Caco-2 (cell line): ENCODE data around the gene ZSCAN5B. TPM values are rescaled to one million over a fixed set of nuclear protein-coding genes. Genes with fewer than 3 reads are reported as not detected.

Experiments
- BruUV-seq: library from RNA; stranded (reverse); fragments of 400-500 nt; replicated peaks from 2 replicates; lab custom pipeline; 2021; lab: Mats Ljungman, UMichigan
- CTCF ChIA-PET: fragments of 300-600 bp; sonication (Branson Sonifier 250); formaldehyde crosslinking; loops from one replicate; lab custom pipeline; 2022; ENCODE audit warnings: antibody characterized with exemption; lab: Charles Lee
- POLR2A ChIA-PET: fragments of 300-600 bp; sonication (Branson Sonifier 250); formaldehyde crosslinking; loops from one replicate; lab custom pipeline; 2022; ENCODE audit warnings: antibody characterized with exemption; lab: Charles Lee
- DNase-seq, 2 experiments: peaks; one replicate each; pipeline versions ENCODE4 v3.0.0 to v3.0.0-alpha.2; 2020 to 2022
- H3K27me3 ChIP-seq: replicated peaks from 2 replicates; pipeline ENCODE4 v1.6.0; 2011; ENCODE audit warnings: low read length; ENCODE audit not compliant: control insufficient read depth, insufficient read depth
- H3K36me3 ChIP-seq: 2 replicates; pipeline ENCODE4 v1.5.1; 2011; ENCODE audit warnings: low read length; ENCODE audit not compliant: control insufficient read depth, insufficient read depth
- H3K4me1 ChIP-seq: fragments of 250-450 bp; sonication (Bioruptor Pico); 2 replicates; pipeline ENCODE4 v1.5.1; 2020; ENCODE audit warnings: mild to moderate bottlenecking
- H3K4me3 ChIP-seq: 2 replicates; pipeline ENCODE4 v1.5.1; 2011; ENCODE audit warnings: low read depth, mild to moderate bottlenecking, control low read depth, low read length
- H3K9me3 ChIP-seq: fragments of 250-450 bp; sonication (Bioruptor Pico); 2 replicates; pipeline ENCODE4 v1.5.1; 2020; ENCODE audit warnings: mild to moderate bottlenecking, moderate library complexity
- H3K27ac Mint-ChIP-seq: one replicate; pipeline ENCODE4 v1.8.0; 2022; ENCODE audit warnings: mixed read lengths; ENCODE audit not compliant: unreplicated experiment
- H3K27me3 Mint-ChIP-seq: one replicate; pipeline ENCODE4 v1.8.0; 2022; ENCODE audit warnings: mixed read lengths; ENCODE audit not compliant: insufficient read depth, unreplicated experiment
- H3K36me3 Mint-ChIP-seq: one replicate; pipeline ENCODE4 v1.8.0; 2022; ENCODE audit warnings: mild to moderate bottlenecking, mixed read lengths; ENCODE audit not compliant: insufficient read depth, unreplicated experiment
- H3K4me1 Mint-ChIP-seq: one replicate; pipeline ENCODE4 v1.8.0; 2022; ENCODE audit warnings: low read depth, mixed read lengths; ENCODE audit not compliant: unreplicated experiment
- H3K4me3 Mint-ChIP-seq: one replicate; pipeline ENCODE4 v1.8.0; 2022; ENCODE audit warnings: mild to moderate bottlenecking, moderate library complexity, mixed read lengths; ENCODE audit not compliant: unreplicated experiment
- H3K9me3 Mint-ChIP-seq: one replicate; pipeline ENCODE4 v1.8.0; 2022; ENCODE audit warnings: mixed read lengths; ENCODE audit not compliant: unreplicated experiment
- CTCF ChIP-seq, 2 experiments: fragments of 200-600 bp in 1 of 2; IDR thresholded peaks; 1 replicate in 1 of 2; 2 replicates in 1 of 2; pipeline versions ENCODE4 v1.5.1 to v1.8.0; 2011 to 2022; ENCODE audit warnings: antibody characterized with exemption in 1 of 2, control low read depth in 1 of 2, inconsistent platforms in 1 of 2, low read depth in 1 of 2, low read length in 1 of 2, mild to moderate bottlenecking in 1 of 2, moderate library complexity in 1 of 2; ENCODE audit not compliant: insufficient read depth in 1 of 2, severe bottlenecking in 1 of 2, unreplicated experiment in 1 of 2
- intact Hi-C: fragments of 100-400 bp; cut with micrococcal nuclease; formaldehyde crosslinking; loops from one replicate; pipeline ENCODE4 v1.10.0; 2022; ENCODE audit not compliant: unreplicated experiment
- total RNA-seq: library from RNA; stranded (reverse); gene quantifications from 2 replicates; pipeline ENCODE4 v1.2.3, GENCODE V29; 2022

The ZSCAN5B gene
- total RNA-seq, 1 experiment from 2014 or later = not detected

DNA sequence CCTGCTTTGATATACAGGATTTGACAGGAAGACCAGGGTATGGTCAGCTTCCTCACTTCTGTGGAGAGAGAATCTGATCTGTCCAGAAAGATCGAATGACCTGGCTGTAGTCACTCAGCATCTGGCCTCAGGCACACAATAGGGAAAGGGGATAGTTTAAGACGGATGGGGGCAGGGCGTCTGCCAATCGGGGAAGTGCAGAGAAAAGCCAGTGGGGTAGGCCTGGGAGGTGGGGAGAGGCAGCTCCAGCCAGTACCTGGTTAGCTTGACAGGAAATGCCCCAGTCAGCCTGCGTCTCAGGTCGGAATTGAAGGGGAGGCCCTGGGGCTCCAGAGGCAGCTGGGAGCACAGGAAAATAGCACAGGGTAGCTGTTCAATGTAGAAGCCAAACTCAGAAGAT, 44.1 kb downstream of the ZSCAN5B start:
- no peak overlapping the region for H3K4me3 Mint-ChIP-seq
- no peaks in the 10 kb centered on the region for H3K9me3 ChIP-seq
- H3K27ac Mint-ChIP-seq = peak overlapping the region; percentile 23
- H3K9me3 Mint-ChIP-seq = no peaks in the 10 kb centered on the region
- no peaks in the 10 kb centered on the region for H3K4me1 ChIP-seq
- ChIA-PET CTCF (no interaction called here), POLR2A (no interaction called here)
- no peak overlapping the region for H3K4me3 ChIP-seq
- peaks cover 3% of the 10 kb centered on the region for H3K36me3 ChIP-seq
- no peaks in the 10 kb centered on the region for H3K4me1 Mint-ChIP-seq
- H3K36me3 Mint-ChIP-seq = peaks cover 51% of the 10 kb centered on the region
- BruUV-seq = no TSS peak
- no peak for DNase-seq
- intact Hi-C loops = no loop called here
- no peaks in the 10 kb centered on the region for H3K27me3 ChIP-seq
- H3K27me3 Mint-ChIP-seq = no peaks in the 10 kb centered on the region
- TF ChIP-seq CTCF (IDR thresholded peaks at IDR 0.05; ENCODE audit: insufficient read depth in 1 of 2, low read depth in 1 of 2, low read length in 1 of 2, severe bottlenecking in 1 of 2, unreplicated experiment in 1 of 2) = no peak

- BruUV-seq = no TSS peak
- TF ChIP-seq CTCF (IDR thresholded peaks at IDR 0.05; ENCODE audit: insufficient read depth in 1 of 2, low read depth in 1 of 2, low read length in 1 of 2, severe bottlenecking in 1 of 2, unreplicated experiment in 1 of 2) = no peak
- Histone ChIP-seq H3K27me3 (no peaks in the 10 kb centered on the region), H3K9me3 (no peaks in the 10 kb centered on the region), H3K36me3 (peaks cover 6% of the 10 kb centered on the region), H3K4me3 (no peak overlapping the region), H3K4me1 (no peaks in the 10 kb centered on the region)
- Mint-ChIP-seq H3K27ac (no peak overlapping the region), H3K4me1 (no peaks in the 10 kb centered on the region), H3K9me3 (no peaks in the 10 kb centered on the region), H3K27me3 (no peaks in the 10 kb centered on the region), H3K4me3 (no peak overlapping the region), H3K36me3 (peaks cover 57% of the 10 kb centered on the region)
- DNase-seq = no peak
- ChIA-PET CTCF (no interaction called here), POLR2A (no interaction called here)
- intact Hi-C loops = no loop called here
Measured at GRCh38 chr19:56152644-56153043, 44.9 kb downstream of the ZSCAN5B start.

- H3K36me3 ChIP-seq = peaks cover 8% of the 10 kb centered on the region
Measured at GRCh38 chr19:56150358-56150757, 47.2 kb downstream of the ZSCAN5B start.

More at GRCh38 chr19:56150358-56150757, 47.2 kb downstream of the ZSCAN5B start:
- no peak for DNase-seq
- Histone ChIP-seq H3K9me3 (no peaks in the 10 kb centered on the region), H3K27me3 (no peaks in the 10 kb centered on the region), H3K4me3 (no peak overlapping the region), H3K4me1 (no peaks in the 10 kb centered on the region)
- Mint-ChIP-seq H3K27ac (no peak overlapping the region), H3K4me1 (no peaks in the 10 kb centered on the region), H3K36me3 (peaks cover 62% of the 10 kb centered on the region), H3K9me3 (no peaks in the 10 kb centered on the region), H3K27me3 (no peaks in the 10 kb centered on the region), H3K4me3 (no peak overlapping the region)
- TF ChIP-seq CTCF (IDR thresholded peaks at IDR 0.05; ENCODE audit: insufficient read depth in 1 of 2, low read depth in 1 of 2, low read length in 1 of 2, severe bottlenecking in 1 of 2, unreplicated experiment in 1 of 2) = no peak
- CTCF ChIA-PET = no interaction called here
- intact Hi-C loops = no loop called here
- POLR2A ChIA-PET = no interaction called here
- BruUV-seq = no TSS peak
